ENCODE measurements around the gene IGLL5.

IGLL5 gene

DNA sequence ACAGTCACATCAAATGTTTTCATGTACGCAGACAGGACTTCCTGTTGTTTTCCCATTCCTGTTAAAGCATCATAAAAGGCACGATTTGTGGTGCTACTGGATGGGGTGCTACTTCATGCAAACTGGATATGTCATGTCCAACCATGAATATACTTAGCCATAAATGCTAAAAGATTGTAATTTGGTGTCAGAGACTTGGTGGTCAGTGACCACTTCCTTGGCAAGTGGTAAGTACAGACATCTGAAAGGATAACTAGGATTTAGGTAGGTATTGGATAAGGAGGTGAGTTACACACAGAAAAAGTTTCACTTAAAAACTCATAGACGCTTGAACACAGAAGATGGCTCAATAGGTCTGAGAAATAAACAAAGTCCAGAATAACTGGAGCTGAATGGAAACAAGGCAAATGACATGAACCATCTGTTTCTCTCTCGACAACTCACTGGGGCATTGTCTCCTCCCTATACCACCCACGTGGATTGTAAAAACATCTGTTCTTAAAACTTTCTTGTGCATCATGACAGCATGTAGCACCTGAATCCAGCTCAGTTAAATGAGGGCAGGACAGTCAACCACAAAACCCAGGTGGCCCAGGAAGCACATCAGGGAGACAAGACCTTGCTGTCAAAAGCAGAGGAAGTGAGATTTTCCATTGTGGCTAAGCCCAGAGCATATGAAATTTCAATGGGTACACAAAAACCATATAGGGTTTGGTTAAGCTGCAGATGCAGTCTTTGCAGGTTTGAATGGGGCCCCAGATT is 22.1 kb upstream of the IGLL5 start:
- no peak for DNase-seq

DNA sequence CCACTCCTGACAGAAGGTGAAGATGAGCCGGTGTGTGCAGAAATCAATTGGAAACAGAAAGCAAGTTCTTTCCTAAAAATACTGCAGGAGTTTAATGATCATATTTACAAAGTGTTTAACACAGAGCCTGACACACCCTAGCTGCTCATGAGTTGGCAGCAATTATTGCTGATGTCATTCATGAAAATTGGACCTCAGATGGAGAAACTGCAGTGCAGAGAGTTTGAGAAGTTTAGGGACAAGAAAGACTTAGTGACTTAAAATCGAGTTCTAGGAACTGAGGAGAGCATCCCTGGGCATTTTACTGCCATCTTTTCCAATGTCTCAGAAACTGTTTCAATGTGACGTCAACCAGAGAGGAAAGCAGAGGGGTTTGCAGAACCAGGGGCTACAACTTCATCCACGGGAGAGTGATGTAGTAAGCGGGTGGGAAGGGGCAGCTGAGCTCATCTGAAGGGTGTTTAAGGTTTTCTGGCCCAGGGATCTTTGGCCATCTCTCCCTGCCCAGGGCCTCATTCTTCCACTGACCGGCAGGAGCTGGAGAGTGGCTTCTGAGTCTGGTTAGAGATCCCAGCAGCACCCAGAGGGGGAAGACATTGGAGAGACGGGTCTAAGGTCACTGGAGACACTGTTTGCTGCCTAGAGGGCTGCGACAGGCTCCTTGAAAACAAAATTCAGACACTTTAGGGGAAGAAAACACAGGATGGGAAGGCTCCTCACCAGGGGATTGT is 21.1 kb upstream of the IGLL5 start:
- no peak for DNase-seq

DNA sequence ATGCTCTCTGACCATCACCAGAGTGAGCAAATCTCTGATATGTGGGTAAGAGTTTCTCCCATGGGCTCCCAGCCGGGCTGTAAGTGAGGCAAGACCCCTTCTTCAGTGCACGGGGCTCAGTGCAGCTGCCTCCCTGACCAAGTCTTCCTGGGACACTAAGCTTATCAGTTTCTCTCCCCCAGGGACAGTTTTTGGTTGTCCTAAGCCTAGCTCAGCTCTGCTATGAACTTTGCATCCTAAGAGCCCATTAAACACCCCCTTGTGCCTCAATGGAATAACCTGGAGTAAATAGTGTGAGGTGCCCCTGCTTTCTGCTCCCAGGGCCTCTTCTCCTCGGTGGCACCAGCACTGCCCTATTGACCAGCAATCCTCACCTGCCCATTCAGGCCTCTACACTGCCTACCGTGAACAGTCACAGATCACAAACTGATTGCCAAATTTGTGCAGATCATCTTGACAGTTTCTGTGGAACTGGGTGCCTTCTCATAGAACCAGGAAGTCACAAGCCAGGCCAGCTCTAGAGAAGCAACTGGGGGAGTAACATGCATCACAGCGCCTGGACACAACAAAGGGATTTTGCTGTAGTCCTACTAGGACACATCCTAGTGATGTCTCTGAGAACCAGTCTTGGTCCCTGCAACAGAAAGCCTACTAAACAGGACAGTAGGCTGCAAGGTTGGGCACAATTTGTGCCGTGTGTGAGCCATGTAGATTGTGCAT is 19.5 kb upstream of the IGLL5 start:
- DNase-seq = peak; percentile 25

DNA sequence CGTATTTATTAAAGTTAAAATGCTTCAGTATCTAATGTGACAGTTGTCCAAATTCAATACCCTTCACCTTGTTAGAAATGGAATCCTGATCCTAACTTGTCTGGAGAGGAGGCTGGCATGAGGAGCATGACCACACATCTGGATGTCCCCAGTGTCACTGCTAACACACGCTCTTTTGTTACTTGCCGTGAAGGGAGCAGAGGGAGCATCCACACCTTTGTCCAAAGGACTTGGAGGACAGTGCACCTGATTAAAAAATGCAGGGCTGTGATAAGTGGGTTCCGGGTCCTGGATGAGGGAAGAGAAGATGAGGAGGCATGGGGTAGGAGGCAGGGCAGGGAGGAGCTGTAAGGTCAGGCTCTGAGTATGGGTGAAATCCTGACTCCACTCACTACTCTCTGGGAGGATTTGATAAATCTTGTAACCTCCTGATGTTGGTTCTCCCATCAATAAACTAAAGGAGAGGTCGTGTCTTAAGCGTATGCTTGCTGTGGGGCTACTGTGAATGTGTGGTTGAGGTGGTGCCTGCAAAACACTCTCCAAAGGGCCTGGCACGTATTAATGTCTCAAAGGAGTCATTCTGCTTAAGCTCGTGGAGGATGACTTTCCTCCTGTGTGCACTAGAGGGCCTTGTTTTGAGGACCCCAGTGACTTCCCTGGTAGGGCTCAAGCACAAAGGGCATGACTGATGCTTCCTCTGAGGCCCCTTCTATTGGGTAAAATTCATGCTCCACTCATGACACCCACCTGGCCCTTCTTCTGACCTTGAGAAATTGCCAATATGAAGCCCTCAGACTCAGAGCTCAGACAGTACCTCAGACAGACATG is 16.8 kb upstream of the IGLL5 start:
- DNase-seq = peak; percentile 49

DNA sequence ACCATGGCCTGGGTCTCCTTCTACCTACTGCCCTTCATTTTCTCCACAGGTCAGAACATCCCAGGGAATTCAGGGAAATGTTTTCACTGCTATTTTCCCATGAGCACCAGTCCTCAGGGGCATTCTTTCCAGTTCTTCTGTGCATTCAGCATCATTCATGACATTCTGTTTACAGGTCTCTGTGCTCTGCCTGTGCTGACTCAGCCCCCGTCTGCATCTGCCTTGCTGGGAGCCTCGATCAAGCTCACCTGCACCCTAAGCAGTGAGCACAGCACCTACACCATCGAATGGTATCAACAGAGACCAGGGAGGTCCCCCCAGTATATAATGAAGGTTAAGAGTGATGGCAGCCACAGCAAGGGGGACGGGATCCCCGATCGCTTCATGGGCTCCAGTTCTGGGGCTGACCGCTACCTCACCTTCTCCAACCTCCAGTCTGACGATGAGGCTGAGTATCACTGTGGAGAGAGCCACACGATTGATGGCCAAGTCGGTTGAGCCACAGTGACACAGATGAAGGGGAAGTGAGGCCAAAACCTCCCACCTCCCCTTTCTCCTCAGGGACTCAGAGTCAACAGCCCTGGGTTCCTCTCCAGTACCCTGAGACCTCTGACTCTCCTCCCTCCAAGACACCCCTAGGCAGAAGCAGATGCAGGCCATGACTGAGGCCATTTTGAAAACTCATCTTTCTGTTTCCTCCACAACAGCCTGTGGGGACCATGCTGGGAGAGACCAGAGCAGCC is 15.9 kb upstream of the IGLL5 start:
- peak; percentile 32 for DNase-seq

GRCh38 chr22:22872722-22873708 is 14.6 kb upstream of the IGLL5 start:
- peak; percentile 32 for DNase-seq

GRCh38 chr22:22877523-22878210 is 9.9 kb upstream of the IGLL5 start:
- peak; percentile 75 for DNase-seq

DNA sequence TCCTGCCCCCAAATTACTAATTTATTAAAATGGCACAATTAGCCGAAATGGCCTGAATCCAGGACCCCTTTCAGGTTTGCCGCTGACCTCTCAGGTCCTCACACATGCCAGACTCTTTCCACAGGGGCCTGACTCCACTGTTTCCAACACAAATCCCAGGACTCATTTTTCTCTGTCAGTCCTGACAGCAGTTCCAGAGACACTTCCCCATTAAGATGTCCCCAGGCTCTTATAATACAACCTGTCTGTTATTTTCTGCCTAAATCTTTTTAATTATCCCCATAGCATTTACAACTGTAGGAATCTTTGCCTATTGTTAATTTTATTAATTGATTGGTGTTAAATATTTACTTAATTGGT is 9.4 kb upstream of the IGLL5 start:
- DNase-seq = peak; percentile 21

DNA sequence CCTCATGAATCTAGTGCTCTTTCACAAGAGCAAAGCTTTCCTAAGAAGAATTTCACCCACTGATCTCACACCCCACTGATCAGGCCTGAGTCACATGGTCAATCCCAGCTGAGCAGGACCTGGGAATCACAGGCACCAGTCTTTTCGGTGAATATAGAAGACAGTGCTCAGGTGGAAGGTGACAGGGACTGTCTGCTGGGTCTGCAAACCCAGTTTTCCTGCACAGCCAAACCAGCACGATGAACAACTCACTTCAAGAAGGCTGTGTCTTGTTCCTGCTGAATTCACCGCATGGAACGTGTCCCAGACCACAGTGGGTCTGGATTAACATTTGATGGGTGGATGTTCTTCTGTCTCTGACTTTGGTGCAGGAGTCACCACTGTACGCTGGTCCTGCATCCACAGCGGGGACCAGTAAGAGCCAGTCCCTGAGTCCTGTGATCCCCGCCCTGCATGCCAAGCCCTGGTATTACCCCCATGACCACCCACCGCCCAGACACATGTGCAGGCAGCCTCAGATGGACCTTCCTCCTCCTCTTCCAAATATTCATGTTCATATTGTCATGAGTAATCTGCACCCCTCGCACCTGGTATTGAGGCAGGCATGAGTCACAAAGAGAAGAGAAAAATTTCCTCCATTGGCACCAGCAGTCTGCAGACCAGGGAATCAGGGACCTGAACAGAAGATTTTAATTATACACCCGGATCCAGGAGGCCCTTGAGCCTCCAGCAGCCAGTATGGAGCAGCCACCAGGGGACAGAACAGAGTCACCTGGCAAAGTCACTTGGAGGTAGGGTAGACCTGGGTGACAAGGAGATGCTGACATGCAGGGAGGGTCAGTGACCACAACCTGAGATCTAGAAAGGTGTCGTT is 8.6 kb upstream of the IGLL5 start:
- peak; percentile 38 for DNase-seq

DNA sequence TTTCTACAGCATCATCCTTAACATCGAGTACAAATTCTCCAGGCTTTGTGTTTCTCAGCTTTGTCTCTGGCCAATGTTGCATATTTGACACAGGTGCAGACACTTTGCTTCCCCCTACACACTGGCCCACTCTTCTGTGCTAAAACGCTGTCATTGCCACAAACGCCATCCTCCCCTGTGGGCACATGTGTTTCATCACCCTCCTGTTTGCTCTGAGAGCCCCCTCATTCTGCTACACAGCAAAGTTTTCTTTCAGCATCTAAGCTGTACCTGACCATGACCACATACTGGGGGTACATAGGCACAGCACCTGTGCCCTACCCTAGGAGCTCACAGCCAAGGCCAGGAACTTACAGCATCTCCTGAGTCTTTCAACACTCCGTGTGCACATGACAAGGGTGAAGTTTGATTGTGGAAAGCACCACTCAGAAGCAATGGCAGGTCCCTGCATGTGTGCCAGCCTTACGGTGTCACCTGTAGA is 7.9 kb upstream of the IGLL5 start:
- peak; percentile 29 for DNase-seq

GRCh38 chr22:22880645-22881044 is 7.0 kb upstream of the IGLL5 start:
- DNase-seq = peak; percentile 41

DNA sequence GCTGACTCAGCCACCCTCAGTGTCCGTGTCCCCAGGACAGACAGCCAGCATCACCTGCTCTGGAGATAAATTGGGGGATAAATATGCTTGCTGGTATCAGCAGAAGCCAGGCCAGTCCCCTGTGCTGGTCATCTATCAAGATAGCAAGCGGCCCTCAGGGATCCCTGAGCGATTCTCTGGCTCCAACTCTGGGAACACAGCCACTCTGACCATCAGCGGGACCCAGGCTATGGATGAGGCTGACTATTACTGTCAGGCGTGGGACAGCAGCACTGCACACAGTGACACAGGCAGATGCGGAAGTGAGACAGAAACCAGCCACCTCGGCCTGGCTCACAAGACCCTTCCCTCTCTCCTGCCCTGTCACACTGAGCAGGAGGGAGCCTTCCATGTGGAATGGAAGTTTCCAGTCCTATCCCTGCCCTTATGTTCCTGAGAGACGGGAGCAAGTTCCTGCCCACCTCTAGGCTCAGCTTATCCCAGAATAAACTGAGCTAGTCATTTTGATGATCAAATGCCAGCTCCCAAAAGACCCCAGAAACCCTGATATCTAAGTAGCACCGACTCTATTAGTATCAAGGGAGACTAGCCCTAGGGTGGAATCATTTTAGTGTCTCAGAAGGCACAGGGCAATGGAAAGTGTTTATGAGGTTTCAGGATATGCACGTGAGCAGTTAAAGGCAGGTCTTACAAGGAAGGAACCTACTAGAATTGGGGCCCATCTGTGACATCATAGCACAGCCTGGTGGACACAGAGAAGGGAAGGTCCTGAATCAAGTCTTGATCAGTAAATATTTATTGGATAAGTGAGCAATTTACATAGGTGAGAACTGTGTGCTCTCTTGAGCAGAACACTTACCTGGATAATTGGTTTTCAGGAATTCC is 6.3 kb upstream of the IGLL5 start:
- DNase-seq = peak; percentile 36

DNA sequence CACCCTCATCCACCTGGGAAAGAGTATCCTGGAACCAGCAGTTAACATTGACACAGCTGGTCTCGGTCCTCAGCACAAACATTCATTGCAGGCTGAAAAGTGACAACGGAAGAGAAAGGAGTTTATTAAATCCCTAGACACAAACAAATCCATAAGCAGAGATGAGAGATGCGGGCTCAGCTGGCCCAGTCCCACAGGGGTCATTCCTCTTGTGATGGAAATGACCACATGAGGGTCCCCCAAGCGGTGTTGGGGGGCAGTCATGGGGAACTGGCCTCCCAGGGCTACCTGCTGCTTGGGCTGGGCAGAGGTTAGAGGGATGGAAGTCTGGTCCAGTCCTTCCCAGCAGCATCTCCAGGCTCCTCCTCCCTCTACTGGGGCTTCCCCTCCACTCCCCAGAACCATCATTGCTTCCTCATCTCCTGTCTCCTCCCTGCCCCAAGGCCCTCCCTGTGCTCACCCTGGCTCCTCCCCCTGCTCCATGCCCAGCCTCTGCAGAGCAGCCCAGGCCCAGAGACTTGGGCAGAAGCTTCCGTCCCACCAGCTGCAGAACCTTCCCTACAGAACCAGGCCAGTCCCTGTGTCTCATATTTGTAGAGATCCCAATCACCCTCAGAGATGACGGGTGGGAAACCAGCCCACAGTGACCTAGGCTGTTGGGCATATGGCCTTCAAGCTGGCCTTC is 5.4 kb upstream of the IGLL5 start:
- DNase-seq = peak; percentile 50

DNA sequence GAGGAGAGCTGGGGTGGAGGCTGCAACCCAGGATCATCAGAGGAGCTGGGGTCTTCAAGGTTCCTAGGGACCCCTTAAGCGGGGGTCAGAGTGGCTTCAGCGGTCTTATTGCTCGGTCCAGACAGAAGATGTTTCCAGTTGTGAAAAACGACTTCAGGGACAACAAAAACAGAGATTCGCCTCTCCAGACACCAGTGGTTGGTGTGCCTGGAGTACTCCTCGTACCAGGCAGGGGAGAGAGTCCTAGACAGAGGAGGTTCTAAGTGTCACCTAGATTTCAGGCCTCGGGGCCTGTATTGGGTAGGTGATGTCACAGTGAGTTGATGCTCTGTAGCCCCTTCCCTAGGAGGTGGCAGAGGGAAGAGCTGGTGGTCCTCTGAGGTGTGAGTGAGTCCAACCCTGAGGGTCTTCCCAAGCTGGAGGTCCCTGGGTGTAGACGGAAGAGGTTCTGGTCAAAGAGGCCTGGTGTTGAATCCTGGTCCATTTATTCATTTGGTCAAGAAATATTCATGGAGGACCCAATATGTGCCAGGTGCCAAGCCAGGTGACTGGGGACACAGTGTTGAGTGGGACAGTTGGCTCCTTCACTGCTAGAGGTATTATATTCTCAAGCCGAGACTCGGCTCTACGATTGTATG is 4.4 kb upstream of the IGLL5 start:
- DNase-seq = peak; percentile 22

GRCh38 chr22:22884010-22884887 is 3.4 kb upstream of the IGLL5 start:
- peak; percentile 89 for DNase-seq

Measured in islet precursor cell (in vitro differentiated cells).